HPDE6-E6E7 (cell line): ENCODE results near the gene NFATC3.
A peak's percentile ranks its signal among the peaks of the same experiment; 100 is the strongest.

Source experiments
- DNase-seq: peaks from one replicate; pipeline ENCODE4 v3.0.0; 2011; ENCODE audit warnings: missing footprints; ENCODE audit errors: extremely low spot score

Gene NFATC3

DNA sequence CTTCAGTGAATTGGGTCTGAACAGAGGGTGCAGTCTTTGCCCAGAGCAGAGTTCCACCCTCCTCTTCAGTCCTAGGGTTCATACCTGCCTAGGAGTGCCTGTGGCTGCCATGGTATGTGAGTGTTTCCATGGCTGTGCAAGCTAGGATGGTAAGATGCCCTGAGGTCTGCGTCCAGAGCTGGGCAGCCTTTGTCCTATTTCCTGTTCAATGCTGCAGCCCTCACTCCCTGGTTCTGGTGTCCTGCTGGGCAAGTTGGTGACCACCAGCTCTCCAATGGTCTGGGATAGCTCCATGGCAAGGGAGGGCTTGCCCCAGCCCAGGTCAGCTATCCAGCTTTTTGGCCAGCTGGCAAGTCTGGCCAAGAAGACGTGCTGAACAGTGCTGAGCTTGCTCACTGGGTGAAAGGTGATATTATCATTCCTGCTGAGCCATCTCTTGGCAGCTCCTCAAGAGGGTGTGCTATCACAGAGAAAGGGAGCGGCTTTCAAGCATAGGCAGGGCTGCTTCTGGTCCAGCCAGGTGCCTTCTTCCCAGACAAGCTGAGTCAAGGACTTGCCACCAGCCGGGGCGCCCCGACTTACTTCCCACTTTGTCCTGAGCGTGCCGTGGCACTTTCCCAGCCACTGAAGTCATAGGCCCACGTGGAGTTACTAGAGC lies 13.0 kb upstream of the NFATC3 start:
- DNase-seq = peak; percentile 99

DNA sequence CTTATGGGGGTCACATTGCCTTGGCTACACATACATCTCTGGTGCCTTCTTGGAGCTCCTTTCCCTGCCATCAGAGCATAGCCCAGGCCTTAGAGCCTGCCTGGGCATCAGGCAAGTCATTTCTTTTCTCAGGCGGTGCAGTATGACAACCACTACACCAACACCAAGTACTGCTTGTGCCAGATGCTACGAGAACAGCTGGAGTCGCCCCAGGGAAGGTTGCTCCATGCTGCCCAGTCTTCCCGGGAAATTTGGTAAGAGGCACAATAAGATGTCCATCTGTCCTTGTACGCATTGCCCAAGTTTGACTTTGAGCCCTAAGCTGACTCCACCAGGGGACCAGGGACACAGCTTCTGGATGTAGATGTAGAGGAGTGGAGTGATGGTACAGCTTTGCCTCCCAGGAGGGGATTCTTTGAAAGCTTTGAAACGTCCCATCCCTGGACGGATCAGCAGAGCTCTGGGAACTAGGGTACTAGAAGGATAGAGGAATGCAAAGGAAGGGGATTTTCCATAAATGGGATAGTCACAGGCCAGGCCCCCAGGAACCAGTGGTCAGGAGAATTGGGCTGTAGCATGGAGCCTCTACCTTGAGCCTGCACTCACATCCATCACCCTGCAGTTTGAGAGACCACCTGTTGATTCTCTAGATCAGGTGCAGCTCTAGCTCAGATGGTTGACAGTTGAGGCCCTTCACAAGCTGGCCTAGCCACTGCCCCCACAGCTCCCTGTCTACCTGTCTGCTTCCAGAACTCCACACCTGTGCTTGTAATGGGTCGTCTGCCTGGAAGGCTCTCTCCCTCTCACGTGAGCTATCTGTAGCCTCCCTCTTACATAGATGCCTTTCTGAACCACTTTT lies 11.0 kb upstream of the NFATC3 start:
- DNase-seq = no peak

DNA sequence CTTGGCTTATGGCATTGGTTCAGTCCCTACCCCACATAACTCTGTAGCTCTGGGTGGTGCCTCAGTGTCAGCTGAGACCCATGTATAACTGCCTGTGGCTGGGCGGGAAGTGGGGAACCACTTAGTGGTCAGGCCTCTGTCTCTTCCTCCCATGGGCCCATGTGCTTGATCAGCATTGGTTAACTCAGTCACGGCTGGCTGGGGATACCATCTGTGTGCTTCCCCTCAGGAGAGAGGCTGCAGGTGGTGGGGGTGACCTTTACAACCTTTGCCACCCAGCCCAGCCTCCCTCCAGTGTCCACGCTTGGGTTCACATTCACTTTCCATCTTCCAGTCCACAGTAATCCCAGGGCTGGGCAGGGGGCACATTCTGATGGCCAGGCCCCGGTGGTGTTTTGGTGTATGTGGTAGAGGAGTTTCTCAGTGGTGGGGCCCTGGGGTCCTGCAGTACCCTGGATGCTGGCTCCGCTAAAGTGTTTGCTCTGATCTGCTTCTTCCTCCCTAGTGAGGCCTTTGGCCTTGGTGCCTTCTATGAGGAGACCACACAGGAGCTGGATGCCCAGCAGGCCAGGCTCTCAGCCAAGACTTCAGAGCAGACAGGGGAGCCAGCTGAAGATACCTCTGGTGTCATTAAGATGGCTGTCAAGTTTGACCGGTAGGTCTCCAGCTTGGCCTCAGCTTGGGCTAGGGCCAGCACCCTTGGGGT lies 10.2 kb upstream of the NFATC3 start:
- DNase-seq = no peak

DNA sequence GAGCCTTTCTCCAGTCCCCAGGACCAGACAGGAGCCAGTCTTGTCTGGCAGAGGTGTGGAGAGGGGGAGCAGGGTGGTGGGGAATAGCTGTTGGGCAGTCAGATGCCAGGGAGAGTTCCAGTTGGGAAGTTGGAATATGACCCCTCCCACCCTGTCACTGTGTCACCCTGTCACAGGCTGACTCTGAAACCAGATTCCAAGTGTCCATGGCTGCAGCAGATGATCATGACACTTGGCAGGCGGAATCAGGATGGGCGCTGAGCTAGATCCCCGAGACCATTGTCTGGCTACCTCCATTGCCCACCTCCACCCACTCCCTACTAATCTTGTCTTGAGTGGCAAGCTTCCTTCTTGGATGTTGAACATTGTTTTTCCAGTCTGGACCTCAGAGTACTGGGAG lies 9.2 kb upstream of the NFATC3 start:
- DNase-seq = no peak

DNA sequence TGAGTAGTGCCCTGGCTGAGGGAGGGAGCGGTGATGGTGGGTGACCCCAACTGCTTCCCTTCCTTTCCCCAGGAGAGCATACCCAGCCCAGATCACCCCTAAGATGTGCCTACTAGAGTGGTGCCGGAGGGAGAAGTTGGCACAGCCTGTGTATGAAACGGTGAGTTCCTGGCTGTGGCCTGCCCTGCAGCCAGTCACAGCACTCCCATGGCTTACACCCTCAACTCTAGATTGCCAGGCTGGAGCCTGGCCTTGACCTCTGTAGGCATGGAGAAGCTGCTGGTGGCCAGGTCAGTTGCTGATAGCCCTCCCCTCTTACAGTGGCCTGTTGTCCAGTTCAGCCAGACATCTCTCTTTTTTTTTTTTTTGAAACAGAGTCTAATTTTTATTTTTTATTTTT lies 8.6 kb upstream of the NFATC3 start:
- no peak for DNase-seq

DNA sequence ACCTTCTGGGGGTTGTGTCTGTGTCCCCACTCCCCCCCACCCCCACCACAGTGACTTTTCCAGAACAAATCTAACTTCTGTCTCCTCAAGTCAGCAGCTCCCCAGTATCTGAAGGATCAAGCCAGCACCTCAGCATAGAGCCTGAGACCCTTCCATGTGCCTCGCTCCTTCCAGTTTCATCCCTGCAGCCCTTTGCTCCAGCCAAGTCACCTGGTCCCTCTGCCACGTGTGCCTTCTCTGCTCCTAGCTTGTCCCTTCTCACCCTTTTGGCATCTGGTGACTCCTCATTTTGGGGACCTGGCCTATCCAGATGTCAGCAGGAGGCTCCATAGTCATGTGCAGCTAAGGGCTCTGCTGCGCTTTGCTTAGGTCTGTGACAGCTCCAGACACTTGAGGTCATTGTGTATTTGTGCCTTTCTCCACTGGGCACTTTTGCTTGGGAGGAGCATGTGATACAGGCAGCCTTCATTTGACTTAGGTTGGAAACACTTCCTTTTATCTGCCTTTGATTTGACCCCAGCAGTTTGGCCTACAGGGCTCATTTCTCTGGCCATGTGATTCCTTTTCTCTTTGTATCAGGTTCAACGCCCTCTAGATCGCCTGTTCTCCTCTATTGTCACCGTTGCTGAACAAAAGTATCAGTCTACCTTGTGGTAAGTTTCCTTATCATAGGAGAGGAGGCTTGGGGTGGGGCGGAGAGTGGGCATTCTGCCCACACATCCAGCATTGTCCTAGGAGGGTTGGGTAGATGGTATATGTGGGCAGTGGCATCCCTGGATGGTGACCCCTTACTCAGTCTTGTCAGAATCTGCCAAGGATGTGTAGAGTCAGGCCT lies 7.1 kb upstream of the NFATC3 start:
- no peak for DNase-seq

DNA sequence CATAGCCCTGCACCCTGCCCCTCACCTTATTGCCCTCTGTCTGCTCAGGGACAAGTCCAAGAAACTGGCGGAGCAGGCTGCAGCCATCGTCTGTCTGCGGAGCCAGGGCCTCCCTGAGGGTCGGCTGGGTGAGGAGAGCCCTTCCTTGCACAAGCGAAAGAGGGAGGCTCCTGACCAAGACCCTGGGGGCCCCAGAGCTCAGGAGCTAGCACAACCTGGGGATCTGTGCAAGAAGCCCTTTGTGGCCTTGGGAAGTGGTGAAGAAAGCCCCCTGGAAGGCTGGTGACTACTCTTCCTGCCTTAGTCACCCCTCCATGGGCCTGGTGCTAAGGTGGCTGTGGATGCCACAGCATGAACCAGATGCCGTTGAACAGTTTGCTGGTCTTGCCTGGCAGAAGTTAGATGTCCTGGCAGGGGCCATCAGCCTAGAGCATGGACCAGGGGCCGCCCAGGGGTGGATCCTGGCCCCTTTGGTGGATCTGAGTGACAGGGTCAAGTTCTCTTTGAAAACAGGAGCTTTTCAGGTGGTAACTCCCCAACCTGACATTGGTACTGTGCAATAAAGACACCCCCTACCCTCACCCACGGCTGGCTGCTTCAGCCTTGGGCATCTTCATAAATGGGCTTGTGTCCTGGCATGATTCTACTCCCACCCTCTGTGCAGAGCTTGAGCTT lies 6.3 kb upstream of the NFATC3 start:
- no peak for DNase-seq

DNA sequence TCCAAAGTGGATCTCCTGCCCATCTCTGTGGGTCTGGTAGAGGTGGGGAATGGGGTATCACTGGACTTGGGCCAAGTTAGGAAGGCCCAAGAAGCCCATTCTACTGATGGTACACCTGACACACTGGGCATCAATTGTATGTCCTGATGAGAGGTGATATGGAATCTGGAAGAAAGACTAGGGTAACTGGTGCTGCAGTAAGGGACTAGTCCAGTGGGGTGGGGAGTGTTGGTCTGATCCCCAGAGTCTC lies 5.9 kb upstream of the NFATC3 start:
- DNase-seq = no peak

DNA sequence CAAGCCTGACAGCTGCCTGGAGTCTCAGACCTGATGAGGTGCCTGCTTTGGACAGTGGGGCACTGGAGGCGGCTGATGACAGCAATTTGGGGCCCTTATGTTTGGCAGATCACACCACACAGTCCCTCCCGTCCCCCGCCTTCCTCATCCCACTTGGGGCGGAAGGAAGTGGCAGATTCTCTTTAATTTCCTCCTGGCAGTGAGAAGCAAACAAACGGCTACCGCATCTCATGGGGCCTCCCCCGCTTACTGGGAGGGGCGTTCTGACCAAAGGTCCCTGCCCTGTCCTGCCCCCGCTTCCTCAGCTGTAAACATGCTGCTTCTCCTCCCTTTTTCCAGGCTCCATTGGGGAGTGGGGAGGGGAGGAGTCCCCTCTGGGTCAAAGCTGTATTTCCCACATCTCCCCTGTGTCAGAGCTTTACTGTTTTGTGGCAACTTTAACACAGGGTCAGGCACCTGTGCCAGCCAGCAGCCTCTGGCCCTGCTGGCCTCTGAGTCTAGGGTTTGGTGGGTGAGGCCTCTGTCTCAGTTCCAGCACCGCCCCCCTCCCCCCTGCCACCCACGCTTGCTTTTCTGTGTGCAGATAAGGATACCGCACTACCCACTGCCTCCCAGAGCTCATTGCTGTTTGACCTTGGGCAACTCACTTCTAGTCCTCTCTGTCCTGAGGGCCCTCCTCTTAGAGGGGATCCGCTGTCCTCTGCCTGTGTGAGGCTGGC lies 5.4 kb upstream of the NFATC3 start:
- no peak for DNase-seq

DNA sequence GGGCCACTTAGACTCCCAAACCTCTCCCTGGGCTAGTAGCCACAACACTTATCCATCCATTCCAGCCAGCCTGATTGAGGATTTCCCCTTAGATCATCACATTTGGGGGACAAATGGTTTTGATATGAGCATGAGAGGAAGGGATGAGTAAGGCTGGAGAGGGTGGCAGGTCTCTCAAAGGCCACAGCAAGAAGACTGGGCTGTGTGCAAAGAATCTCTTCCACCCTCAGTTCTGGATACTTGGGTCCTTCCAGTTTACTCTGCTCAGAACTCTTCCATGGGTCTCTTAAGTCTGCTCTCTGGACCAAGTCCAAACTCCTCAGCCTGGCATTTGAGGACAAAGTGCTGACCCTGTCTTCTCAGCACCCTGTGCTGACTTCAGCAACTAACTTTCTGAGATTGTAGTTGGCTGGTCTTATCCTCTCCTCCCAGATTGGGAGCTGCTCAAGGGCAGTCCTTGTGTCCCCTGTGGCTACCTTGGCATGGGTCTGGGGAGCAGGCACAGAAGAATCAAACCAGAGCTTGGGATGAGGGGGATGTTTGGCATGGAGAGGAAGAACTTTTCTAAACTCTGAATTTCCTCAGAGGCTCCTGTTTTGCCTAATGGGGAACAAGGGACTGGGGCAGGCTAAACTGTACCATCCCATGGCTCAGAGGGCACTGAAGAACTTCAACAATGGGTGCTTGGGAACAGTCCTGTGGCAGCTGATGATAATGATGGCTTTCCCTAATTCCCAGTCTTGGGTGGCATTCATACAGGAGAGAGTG lies 3.1 kb upstream of the NFATC3 start:
- DNase-seq = no peak

DNA sequence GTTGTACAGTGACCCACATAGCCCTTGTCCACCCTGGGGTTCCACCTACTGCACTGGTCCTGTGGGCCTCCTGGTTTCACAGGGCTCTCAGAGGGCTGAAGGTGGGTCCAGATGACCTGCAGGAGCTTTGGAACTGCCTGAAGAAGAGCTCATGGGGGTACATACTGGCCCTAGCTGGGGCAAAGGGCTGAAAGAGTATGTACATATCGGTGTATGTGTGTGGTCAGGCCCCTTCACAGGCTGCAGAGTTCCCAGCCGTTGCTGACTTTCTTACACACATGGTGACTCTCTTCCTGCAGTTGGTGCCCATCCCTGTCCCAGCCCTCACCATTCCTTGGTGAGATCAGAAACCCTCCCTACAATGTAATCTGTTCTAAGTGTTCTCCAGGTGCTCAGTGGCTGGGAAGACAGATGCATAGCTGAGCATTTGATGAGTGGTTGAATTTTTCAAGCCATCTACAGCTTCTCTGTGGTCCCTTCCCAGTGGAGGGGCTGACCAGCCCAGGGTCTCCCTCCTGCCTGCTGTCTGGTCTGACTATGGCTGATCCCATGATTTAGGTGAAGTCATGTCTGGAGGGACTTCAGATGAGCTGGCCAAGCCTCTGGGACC lies 2.4 kb upstream of the NFATC3 start:
- no peak for DNase-seq

DNA sequence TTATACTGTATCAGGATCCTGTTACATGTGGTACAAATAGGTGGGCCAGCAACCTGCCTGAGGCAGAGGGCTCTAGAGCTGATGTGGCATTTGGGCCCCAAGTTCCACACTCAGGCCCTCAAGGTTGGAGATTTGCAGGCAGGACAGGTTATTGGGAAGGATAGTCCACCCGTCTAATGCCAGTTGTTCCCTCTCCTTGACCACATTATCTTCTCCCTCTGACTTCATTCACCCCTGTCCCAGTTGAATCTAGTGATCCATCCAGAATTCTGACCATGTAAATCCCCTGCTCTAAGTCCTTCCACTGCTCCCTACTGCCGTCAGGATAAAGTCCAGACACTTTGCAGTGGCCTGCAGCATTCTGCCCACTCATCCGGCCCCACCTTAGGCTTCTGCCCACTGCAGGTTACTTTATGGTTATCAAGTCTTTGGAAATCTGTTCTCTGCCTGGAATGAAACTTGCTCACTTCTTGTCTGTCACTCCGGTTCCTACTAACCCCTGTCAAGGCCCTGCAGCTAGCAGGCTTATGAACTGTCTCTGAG lies 1.9 kb upstream of the NFATC3 start:
- no peak for DNase-seq

DNA sequence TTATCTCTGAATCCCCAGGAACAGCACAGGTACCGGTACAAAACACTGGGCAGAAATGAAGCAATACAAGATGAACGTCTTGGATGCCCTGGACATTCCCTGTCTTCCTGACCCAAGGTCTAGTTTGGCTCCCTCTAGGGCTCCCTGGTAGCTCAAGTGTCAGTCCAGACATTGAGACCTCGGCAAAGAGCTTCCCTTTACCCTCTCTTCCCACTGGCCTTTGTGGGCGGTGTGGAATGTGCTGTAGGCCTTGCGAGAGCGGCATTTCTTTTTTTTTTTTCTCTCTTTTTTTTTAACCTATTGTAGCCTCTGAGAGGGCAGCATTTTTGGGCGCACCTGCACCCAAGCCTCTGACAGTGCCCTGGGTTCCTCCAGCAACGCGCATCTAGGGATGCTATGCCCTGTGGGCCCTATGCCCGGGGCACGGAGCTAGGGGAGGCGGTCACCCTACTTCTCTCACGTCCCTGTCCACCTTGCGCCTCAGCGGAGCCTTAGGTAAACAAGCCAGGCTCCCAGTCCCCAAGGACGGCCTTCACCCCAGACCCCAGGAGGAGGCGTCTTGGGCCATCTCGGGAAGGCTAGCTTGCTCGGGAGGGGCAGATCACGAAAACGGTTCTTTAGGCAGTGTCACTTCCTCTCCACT lies 1.2 kb upstream of the NFATC3 start:
- DNase-seq = no peak

DNA sequence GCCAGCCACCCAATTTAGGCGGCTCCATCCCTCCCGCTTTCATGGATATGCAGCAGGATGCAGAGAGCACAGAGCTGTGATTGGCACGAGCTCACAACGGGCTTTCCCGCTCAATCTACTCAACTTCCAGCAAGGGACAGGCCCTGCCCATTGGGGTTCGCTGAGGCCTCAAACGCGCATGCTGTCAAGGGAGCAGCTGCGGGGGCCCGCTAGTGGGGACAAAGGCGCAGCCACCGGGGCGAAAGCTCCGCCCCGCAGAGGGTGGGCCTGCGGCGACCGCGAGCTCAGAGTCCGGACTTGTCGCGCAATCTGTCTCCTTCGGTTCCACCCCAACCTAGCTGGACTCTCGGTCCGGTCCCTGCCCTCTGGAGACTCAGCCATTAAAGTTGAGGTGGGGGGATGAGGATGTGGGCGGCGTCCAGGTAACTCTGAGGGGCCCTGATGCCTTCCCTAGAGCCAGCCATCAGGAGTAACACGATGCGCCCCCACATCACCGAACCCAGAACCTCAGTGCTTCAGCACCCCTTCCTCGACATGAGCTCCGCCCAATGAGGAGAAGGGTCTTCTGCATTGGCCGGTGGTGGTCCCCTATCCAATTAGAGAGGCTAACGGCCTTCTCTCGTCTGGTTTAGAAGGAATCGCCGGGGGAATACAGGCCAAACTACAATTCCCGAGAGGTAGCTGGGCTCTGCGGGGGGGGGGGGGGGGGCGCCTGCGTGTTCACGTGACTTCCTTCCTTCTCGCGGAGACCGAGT lies 489 bp upstream of the NFATC3 start:
- DNase-seq = no peak

DNA sequence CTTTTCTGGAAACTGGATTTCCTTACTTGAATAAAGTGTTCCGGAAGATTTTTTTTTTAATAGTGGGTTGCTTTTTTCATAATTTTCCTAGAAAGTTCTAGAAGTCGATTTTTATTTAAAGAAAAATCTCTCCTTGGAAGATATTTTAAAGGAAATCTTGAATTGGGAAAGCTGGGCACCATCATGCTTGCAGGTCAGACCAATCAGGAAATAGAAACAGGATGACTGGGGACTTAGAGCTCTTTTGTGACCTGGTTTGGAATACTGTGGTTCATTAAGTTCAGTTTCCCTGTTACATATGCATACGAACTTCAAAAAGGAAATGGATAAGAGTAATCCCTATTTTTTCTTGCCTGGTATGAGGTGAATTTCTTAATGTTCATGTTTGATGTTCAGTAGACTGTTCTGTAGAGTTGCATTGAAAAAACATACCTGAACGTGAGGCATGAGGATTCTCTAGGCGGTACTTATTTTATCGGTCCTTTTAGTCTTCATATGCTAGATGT lies 1.2 kb downstream of the NFATC3 start:
- no peak for DNase-seq

DNA sequence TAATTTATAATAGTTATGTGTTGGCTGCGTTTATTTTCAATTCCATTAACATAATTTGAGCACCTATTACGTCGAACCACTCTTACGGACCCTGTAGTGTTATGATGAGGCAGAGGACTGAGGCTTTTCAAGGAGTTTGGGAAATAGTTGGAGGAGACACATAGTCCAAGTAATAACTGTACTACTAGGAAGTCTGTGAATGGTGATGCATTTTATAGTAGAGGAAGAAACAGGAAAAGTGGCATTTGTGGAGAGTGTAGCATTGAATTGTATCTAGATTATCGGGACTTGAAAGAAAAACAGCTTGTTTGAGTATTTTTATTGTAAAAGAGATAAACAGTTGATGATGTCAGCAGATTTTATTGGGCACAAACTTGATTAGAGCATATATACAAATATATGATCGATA lies 1.7 kb downstream of the NFATC3 start:
- no peak for DNase-seq

DNA sequence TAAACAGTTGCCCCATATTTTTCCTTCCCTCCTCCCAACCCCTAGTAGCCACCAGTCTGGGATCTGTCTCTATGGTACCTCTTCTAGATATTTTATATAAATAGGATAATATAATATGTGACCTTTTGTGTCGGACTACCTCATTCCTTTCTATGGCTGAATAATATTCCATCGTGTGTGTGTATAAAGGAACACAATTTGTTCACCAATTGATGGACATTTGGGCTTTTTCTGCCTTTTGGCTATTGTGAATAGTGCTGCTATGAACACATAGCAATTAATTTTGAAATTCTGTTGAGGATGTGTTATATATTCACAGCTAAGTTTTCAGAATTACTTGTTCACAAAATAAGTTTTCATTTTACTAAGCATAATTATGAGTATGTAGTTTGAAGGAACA lies 2.5 kb downstream of the NFATC3 start:
- DNase-seq = no peak
